ENCODE data around the gene TPO.
"Not testable (repeated sequence)": the region's sequence is repeated elsewhere in the genome, so short reads cannot be mapped to it uniquely, and the experiment has no call there.

The TPO gene

DNA sequence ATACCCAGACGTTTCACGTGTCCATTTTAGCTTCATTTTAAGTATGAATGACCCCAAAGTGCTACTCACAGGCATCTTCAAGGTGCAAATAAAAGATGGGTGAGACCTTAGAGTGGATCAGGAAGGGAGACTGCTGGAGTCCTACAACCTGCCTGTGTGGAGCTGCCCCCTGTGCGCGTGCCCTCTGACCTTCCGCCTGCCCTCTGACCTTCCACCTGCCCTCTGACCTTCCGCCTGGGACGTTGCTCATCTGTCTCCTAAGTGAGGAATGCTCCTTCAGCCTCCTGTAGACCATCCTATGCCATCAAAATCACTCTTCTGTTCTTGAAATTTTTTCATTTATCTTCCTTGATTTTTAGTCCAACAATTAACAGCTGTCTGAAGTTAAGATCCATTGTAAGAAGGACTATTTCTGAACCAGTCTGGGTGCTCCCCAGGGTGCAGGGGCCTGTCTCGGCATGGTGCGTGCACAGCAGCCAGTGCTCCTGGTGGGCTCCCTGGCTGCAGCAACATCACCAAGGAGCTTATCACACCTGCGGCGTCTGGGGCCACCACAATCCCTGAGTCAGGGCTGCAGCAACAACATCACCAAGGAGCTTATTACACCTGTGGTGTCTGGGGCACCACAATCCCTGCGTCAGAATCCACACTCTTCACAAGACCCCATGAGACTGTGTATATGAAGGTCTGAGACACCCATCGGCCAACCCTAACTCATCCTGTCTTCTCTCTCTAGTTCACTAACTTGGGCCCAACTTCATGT is 86.0 kb downstream of the TPO start:
- DNase-seq (ENCODE audit: low read depth in 2 of 2, low spot score in 1 of 2), result no peak

DNA sequence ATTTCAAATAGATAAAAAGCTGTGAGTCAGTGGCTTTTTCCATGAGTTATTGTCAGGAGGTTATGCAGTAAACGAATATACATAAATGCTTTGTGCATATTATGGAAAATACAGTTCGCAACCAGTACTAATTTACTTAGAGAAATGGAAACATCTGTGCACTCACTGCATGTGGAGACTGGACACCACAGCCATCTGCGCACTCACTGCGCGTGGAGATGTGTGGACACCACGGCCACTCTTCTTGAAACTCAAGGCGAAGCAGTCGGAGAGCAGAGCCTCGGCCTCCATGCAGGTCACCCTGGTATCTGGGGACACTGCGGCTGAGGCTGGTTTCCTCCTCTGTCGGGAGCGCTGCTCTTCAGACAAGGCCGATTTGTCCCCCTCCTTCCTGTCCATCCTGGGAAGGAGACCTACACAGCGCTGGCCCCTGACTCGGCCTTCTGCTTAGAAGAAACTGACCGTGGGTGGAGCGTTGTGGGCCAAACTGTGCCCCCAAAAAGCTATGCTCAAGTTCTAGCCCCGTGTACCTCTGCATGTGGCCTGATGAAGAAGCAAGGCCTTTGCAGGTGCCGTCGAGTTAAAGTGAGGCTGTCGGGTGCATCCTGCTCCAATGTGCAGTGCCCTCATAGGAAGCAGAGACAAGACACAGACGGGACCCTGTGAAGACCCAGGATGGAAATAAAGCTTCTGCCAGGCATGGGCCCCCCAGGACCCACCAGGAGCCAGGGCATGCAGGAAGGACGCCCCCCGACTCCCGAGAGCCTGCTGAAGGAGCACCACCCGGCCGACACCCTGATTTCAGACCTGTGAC is 88.0 kb downstream of the TPO start:
- DNase-seq (ENCODE audit: low read depth in 2 of 2, low spot score in 1 of 2), result no peak

DNA sequence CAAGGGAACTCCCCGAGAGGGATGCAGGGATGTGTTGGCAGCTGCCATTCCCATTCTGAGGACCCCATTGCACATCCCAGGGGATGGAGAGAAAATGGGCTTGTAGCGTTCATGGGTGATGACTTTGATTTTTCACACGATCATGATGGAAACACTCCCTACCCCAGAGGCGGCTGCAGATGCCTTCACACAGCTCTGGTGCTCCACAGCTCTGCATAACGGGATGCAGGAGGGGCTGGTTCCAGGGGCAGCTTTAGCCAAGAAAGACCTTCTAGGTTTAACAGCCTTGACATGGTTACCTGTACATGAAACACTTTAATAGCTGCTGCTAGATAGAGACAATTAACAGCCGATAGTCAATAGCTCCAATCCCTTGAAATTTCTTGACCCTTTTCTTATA is 88.7 kb downstream of the TPO start:
- no peak for DNase-seq (ENCODE audit: low read depth in 2 of 2, low spot score in 1 of 2)

DNA sequence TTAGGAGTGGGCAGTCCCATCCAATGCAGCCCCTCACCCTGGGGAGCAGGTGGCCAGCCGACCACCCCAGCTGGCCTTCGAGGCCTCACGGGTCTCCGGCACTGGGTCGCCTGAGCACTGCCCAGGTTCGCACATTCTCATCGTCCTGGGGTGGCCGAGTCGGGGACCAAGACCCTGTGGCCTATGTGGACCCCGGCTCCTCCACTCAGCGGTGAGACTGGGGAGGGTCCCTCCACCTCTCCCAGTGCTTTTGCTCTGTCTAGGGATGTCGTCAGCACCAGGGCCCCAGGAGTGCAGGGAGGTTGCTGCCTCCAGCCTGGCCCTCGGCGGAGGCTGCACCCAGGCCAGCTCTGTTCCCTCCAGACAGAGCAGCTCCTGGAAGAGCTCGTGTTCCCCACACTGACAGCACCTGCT is 89.6 kb downstream of the TPO start:
- DNase-seq (ENCODE audit: low read depth in 2 of 2, low spot score in 1 of 2), result no peak

DNA sequence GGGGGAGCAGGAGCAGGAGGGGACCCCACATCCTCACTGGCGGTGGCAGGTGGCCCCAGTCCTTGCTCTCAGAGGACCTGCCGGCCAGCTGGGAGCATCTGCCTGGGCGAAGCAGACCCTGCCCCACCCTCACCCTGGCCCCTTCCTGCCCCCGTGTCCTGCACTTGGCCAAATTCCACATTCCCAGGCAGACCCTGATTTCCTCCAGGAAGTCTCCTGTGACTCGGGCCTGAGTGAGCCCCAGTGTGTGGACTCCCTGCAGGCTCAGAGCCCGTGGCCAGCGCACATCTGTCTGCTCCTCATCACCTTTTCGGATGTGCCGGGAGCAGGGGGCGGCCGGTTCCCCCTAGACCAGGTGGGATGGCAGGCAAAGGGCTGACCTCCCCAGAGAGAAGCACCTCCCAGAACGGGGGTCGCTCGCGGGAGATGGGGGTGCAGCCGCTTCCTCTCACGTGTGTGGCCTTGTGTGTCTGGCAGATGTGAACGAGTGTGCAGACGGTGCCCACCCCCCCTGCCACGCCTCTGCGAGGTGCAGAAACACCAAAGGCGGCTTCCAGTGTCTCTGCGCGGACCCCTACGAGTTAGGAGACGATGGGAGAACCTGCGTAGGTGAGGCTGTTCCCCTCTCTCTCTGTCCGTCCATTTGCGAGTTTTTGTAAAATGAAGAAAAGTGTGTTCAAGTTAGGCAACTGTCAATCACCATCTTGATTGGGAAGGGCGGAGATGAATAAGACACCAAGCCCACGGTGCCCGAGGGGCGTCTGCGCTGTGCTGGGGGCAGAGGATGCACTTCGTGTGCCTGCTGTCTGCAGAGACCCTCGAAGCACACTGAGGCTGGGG is 90.4 kb downstream of the TPO start:
- no peak for DNase-seq (ENCODE audit: low read depth in 2 of 2, low spot score in 1 of 2)

DNA sequence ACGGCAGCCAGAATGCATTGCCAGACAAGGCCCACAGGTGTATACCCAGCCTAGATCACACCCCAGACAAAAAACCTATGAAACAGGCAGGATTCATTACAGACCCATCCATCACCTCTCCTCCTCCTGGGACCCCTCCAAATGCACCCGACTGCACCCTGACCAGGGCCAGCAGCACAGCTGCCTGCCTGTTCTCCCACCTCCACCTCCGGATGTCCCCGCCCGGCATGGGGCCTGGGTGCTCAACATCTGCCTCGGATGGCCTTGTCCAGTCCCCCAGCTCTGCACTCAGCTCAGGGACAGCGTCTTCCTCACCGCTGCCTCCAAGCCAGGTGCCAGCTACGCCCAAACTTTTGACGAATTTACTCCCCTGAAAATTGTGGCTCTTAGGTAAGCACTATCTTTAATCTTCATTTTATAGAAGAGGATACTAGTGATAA is 91.1 kb downstream of the TPO start:
- no peak for DNase-seq (ENCODE audit: low read depth in 2 of 2, low spot score in 1 of 2)

DNA sequence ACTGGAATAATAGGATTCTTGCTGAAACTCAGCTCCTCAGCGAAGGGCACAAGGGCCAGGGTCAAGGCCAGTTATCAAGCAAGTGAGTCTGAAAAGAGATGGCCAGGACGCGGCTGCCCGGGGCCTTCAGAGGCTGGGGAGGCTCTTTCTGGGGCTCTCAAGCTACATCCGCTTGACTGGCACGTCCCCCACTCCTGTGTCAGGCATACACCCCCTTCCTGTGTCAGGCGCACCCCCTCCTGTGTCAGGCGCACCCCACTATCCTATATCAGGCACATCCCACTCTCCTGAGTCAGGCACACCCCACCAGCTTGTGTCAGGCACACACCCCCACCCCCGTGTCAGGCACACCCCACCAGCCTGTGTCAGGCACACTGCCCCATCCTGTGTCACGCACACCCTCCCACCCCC is 91.8 kb downstream of the TPO start:
- no peak for DNase-seq (ENCODE audit: low read depth in 2 of 2, low spot score in 1 of 2)

DNA sequence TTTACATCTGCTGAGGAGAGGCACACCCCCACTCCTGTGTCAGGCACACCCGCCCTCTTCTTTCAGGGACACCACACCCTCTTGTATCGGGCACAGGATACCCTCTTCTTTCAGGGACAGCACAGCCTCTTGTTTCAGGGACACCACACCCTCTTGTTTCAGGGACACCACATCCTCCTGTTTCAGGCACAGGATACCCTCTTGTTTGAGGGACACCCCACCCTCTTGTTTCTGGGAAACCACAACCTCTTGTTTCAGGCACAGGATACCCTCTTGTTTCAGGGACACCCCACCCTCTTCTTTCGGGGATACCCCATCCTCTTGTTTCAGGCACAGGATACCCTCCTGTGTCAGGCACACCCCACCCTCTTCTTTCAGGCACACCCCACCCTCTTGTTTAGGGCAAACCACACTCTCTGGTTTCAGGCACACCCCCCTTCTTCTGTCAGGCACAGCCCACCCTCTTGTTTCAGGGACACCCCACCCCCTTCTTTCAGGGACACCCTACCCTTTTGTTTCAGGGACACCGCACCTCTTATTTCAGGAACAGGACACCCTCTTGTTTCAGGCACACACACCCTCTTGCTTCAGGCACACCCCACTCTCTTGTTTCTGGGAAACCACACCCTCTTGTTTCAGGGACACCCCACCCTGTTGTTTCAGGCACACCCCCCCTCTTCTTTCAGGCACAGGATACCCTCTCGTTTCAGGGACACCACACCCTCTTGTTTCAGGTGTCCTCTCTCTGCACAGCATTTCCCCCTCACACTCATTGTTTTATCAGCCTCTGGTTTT is 96.2 kb downstream of the TPO start:
- no peak for DNase-seq (ENCODE audit: low read depth in 2 of 2, low spot score in 1 of 2)

DNA sequence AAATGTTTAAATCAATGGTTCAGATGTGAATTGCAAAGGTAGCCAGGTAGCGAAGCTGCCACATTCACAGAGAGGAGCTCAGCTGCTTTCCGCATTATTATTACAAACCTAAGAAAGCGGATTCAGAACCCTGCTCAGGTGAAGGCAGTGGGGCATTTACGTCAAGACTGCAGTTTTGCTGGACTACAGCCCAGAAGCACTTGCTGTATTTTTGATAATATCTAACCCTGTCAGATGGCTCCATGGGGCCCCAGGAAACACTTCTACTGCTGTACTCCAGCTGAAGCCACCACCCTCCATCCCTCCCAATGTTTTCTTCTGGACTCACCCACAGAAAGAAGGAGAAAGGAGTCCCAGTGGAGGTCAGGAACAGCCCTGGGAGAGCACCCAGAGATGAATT is 96.9 kb downstream of the TPO start:
- no peak for DNase-seq (ENCODE audit: low read depth in 2 of 2, low spot score in 1 of 2)

DNA sequence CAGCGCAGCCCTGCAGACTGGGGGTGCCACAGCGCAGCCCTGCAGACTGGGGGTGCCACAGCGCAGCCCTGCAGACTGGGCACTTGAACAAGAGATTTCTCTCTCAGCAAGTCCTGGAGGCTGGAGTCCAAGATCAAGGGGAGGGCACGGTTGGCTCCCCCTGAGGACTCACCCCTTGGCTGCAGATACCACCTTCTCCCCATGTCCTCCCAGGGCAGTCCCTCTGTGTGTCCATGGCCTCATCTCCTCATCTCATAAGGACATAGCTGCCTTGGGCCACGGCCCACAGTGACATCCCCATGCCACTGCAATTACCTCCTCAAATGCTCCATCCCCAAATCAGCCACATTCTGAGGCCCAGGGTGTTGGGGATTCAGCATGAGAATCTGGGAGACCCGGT is 98.2 kb downstream of the TPO start:
- DNase-seq (ENCODE audit: low read depth in 2 of 2, low spot score in 1 of 2), result no peak

DNA sequence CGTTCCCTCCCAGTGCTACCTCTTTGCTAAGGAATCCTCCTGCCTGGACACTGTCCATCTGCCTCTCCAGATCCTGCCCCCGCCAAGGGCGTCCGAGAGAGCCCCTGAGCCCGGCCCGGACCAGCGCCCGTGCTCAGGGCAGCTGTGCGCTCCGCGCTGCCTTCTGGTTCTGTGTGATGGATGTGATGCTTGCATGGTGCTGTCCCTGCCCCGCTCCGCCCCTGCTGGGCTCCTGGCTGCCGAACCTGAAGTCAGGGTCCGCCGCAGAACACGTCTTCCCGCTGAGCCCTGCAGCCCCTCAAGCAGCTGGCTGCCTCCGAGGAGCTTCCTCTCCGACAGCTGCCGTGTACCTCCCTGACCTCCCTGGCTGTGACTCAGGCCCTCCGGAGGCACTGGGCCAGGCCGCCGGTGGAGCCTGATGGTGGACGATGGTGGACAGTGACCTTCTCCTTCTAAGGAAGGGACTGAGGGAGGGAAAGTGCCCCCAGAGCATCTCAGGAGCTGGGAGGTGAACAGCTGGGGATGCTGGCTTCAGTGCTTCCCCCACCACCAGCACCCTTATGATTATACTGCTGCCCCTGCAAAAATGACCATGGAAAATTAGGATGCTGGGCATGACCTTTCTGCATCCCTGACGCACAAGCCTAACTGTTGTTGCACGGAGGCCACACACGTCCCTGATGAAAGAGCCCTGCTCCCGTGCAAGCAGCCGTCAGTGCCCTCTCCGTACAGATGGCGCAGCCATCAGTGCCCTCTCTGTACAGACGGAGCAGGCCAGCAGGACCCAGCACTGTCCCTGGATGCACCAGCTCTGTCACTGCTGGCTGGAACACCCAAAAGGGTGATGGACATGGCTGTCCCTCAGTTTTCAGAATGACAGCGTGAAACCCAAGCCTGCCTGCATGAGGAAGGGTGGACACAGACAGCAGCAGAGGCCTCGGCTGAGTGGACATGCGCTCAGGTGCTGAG is 99.3 kb downstream of the TPO start:
- DNase-seq (ENCODE audit: low read depth in 2 of 2, low spot score in 1 of 2), result no peak

DNA sequence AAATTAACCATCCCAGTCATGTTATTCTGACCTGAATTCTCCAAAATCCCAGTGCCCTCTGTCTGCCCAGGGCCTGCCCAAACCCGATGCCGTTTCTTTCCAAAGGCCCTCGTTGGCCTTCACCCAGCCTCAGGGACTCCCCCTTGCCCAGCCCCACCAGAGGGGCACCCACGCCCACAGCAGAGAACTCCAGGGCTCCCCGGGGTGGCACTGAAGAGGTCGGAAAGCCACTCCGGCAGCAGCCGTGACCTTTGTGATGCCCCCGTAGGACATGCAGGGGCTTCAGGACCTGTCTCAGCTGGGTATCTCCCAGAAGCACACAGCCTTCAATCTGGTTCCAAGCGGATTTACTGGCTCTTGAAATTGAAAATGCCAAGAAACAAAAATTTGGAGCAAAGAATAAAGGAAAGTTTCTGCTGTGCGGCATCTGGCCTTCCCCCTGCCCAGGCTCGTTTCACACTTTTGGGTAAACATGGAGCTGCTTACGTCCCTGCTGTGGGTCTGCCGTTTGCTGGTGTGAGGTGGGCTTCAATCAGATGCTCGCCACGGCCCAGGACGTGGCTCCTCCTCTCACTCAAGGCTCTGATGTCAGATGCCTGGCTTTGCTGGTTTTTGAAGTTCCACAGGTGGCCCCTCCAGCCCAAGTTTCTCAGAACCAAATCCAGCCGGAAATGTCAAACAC is 101.3 kb downstream of the TPO start:
- no peak for DNase-seq (ENCODE audit: low read depth in 2 of 2, low spot score in 1 of 2)

DNA sequence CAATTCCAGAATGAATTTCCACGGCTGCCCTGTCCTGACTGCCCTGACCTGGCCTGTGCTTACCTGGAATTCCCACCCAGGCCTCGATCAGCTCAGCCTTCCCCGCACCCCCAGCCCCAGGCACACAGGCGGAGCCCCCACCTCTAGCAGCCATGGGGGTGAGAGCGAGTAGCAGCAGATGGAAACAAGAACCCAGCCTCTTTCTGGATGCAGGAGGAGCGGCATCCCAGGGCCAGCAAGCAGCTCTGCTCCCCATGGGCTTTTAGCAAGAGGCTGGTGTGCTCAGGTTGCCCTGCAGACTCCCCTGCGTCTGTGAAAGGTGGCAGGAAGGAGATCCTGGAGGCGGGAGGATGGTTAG is 101.8 kb downstream of the TPO start:
- DNase-seq (ENCODE audit: low read depth in 2 of 2, low spot score in 1 of 2), result no peak

DNA sequence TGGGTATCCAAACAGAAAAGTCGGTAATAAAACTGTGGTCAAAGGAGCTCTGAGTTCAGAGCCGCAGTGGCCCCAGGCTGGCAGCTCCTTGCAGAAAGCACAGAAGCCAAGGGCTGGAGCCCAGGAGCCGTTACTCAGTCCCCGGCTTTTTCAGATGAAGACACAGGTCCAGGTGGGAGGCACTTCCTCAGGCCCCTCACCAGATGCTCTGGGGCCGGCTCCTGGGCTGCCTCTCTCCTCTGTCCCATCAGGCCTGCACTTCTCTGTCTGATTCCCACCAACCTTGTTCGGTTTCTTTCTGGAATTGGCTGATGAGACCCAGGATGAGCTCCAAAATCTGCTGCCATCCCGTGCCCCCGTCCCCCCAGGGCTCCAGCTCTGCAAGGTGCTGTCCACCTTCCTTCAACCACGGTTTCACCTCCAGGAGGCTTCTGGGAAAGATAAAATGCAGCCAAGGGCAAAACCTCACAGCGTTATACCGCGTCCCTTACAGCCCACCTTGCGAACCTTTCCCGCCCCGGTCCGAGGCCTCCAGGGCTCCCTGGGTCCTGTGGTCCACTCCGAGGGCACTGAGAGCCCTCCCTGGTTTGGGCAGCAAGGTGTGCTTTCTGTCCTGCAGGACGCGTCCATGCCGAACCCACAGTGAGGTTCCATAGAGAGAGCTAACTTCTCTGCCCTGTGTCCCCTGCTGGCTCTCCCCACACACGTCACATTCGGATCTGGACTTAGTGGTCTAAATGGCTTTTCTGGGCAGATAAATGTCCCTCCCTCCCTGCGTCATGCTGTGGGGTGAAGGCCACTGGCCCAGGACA is 102.9 kb downstream of the TPO start:
- no peak for DNase-seq (ENCODE audit: low read depth in 2 of 2, low spot score in 1 of 2)

DNA sequence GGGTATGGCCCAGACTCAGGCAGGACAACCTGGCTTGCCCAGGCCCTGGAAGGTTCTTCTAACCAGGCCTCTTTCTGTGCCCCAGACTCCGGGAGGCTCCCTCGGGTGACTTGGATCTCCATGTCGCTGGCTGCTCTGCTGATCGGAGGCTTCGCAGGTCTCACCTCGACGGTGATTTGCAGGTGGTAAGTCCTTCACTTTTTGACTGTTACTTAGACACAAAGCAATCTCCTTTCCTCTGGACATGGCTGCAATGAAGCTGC is 103.5 kb downstream of the TPO start:
- DNase-seq (ENCODE audit: low read depth in 2 of 2, low spot score in 1 of 2), result no peak

DNA sequence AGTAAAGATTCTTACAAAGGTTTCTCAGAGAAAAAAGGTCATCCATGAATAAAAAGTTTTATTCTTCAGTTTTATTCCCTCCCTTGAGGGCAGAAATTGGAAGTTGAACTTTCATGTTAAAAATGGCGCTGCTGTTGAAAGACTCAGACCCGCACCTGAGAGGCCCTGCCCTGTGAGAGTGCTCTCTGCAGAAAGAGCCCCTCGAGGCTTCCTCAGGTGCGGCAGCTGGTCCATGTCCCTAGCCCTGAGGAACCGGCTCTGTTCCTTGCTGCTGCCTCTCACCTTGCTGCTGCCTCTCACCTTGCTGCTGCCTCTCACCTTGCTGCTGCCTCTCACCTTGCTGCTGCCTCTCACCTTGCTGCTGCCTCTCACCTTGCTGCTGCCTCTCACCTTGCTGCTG is 104.0 kb downstream of the TPO start:
- not testable (repeated sequence) for DNase-seq (ENCODE audit: low read depth in 2 of 2, low spot score in 1 of 2)

DNA sequence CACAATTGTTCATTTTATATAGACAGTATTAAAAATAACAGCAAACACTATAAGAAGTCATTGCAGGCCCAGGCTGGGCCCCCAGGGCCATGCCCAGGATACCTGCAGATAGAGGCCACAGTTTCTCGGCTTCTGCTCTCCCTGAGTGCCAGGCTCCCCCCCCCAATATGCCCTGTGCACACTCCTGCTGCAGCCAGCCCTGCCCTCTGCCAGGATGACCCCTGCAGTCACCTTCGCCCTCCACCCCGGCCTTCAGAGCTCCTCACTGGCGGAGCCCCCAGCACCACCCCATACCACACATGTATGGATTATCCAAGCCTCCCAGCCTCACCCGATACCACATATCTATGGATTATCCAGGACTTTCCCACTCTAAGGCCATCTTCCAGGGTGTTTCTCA is 104.5 kb downstream of the TPO start:
- DNase-seq (ENCODE audit: low read depth in 2 of 2, low spot score in 1 of 2), result no peak

DNA sequence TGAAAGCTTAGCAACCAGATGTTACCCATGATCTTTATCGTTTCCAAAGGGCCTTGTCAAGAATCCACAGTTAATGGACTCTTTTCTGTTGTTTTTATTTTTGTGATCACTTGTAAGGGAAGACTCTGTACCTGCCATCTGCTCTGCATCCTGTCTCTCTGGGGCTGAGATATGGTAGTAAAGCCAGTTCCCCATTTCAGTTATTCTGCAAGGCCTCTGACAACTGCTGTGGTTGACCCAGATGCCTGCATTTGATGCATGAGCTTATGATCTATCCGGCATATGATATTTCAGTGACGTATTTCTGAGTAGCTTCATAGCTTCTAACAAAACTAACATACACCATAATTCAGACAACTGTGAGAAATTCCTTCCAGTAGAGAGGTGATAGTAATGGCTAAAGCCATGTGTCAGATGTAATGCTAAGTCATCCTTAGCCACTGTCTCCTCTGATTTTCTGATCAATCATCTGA is 105.1 kb downstream of the TPO start:
- DNase-seq (ENCODE audit: low read depth in 2 of 2, low spot score in 1 of 2), result no peak
